Astrocyte (in vitro differentiated cells and primary cell): Measurements from ENCODE around the gene PRKAG3. TPM values are rescaled to one million over a fixed set of nuclear protein-coding genes. Genes with fewer than 3 reads are reported as not detected.
"Not testable (repeated sequence)": the region's sequence is repeated elsewhere in the genome, so short reads cannot be mapped to it uniquely, and the experiment has no call there.

Experiments
- DNase-seq: peaks from one replicate; pipeline ENCODE4 v3.0.0-alpha.2; 2010; ENCODE audit warnings: low read depth
- FAIRE-seq: peaks from 2 replicates; lab custom pipeline; 2011; peaks lifted over from hg19 to GRCh38; lab: Jason Lieb, UNC
- H2AFZ ChIP-seq: 2 replicates; pipeline ENCODE4 v1.6.0; 2012; ENCODE audit warnings: low read depth, low read length, inconsistent platforms
- H3K27ac ChIP-seq: 2 replicates; pipeline ENCODE4 v1.5.1; 2011; ENCODE audit warnings: low read depth, low read length, inconsistent platforms
- H3K27me3 ChIP-seq: 2 replicates; pipeline ENCODE4 v1.6.0; 2011; ENCODE audit warnings: low read length, inconsistent platforms; ENCODE audit not compliant: insufficient read depth
- H3K36me3 ChIP-seq: 2 replicates; pipeline ENCODE4 v1.5.1; 2011; ENCODE audit warnings: low read length, inconsistent platforms; ENCODE audit not compliant: insufficient read depth
- H3K4me1 ChIP-seq: 2 replicates; pipeline ENCODE4 v1.5.1; 2011; ENCODE audit warnings: low read length, inconsistent platforms; ENCODE audit not compliant: insufficient read depth
- H3K4me2 ChIP-seq: 2 replicates; pipeline ENCODE4 v1.6.0; 2012; ENCODE audit warnings: low read length, inconsistent platforms
- H3K4me3 ChIP-seq: 2 replicates; pipeline ENCODE4 v1.5.1; 2011; ENCODE audit warnings: low read depth, mild to moderate bottlenecking, low read length, inconsistent platforms; ENCODE audit not compliant: insufficient read depth
- H3K79me2 ChIP-seq: 2 replicates; pipeline ENCODE4 v1.6.0; 2012; ENCODE audit warnings: mild to moderate bottlenecking, low read length, inconsistent platforms; ENCODE audit not compliant: insufficient read depth
- H3K9ac ChIP-seq: 2 replicates; pipeline ENCODE4 v1.6.0; 2012; ENCODE audit warnings: mild to moderate bottlenecking, low read length, inconsistent platforms
- H3K9me3 ChIP-seq: 2 replicates; pipeline ENCODE4 v1.5.1; 2012; ENCODE audit warnings: low read depth, mild to moderate bottlenecking, low read length, inconsistent platforms; ENCODE audit not compliant: insufficient read depth
- H4K20me1 ChIP-seq: 2 replicates; pipeline ENCODE4 v1.6.0; 2012; ENCODE audit warnings: low read length, inconsistent platforms; ENCODE audit not compliant: insufficient read depth
- H3K27ac Mint-ChIP-seq: one replicate; pipeline ENCODE4 v1.8.0; 2021; ENCODE audit warnings: mild to moderate bottlenecking, mixed read lengths; ENCODE audit not compliant: unreplicated experiment
- H3K27me3 Mint-ChIP-seq: one replicate; pipeline ENCODE4 v1.8.0; 2021; ENCODE audit warnings: low read depth, mixed read lengths; ENCODE audit not compliant: unreplicated experiment
- H3K36me3 Mint-ChIP-seq: one replicate; pipeline ENCODE4 v1.8.0; 2021; ENCODE audit warnings: low read depth, mixed read lengths; ENCODE audit not compliant: unreplicated experiment
- H3K4me1 Mint-ChIP-seq: one replicate; pipeline ENCODE4 v1.8.0; 2021; ENCODE audit warnings: low read depth, mixed read lengths; ENCODE audit not compliant: unreplicated experiment
- H3K4me3 Mint-ChIP-seq: one replicate; pipeline ENCODE4 v1.8.0; 2021; ENCODE audit warnings: mild to moderate bottlenecking, moderate library complexity, mixed read lengths; ENCODE audit not compliant: unreplicated experiment
- H3K9me3 Mint-ChIP-seq: one replicate; pipeline ENCODE4 v1.8.0; 2021; ENCODE audit warnings: mild to moderate bottlenecking, mixed read lengths; ENCODE audit not compliant: unreplicated experiment
- CTCF ChIP-seq: IDR thresholded peaks from 2 replicates; pipeline ENCODE4 v1.5.1; 2011; ENCODE audit warnings: low read depth, mild to moderate bottlenecking, inconsistent platforms, low read length, moderate library complexity; ENCODE audit not compliant: insufficient read depth
- EZH2 ChIP-seq: IDR thresholded peaks from 2 replicates; pipeline ENCODE4 v1.6.1; 2012; ENCODE audit warnings: mild to moderate bottlenecking, low read length, inconsistent platforms; ENCODE audit not compliant: insufficient read depth
- total RNA-seq: library from RNA; stranded (reverse); gene quantifications from 2 replicates; pipeline ENCODE4 v1.2.1, GENCODE V29; 2021

Gene PRKAG3
- total RNA-seq, 1 donor from 2014 or later: not detected

- Histone ChIP-seq H3K4me1 (peaks cover 5% of the 10 kb centered on the region), H3K4me2 (no peak overlapping the region), H3K9me3 (no peaks in the 10 kb centered on the region), H3K36me3 (no peaks in the 10 kb centered on the region), H3K27ac (no peak overlapping the region), H3K9ac (no peak overlapping the region), H3K79me2 (no peaks in the 10 kb centered on the region), H4K20me1 (no peaks in the 10 kb centered on the region), H2AFZ (no peak overlapping the region), H3K4me3 (no peak overlapping the region), H3K27me3 (peaks cover 37% of the 10 kb centered on the region)
- H3K4me1 Mint-ChIP-seq: peaks cover 14% of the 10 kb centered on the region
- H3K27me3 Mint-ChIP-seq: peaks cover 45% of the 10 kb centered on the region
- no peak overlapping the region for H3K4me3 Mint-ChIP-seq
- no peak for TF ChIP-seq EZH2
- H3K36me3 Mint-ChIP-seq: peaks cover 4% of the 10 kb centered on the region
- peaks cover 9% of the 10 kb centered on the region for H3K9me3 Mint-ChIP-seq
- no peak for DNase-seq
- H3K27ac Mint-ChIP-seq: no peak overlapping the region
- no peak for FAIRE-seq
Observed at GRCh38 chr2:218851286-218851685, 19.7 kb upstream of the PRKAG3 start.

- no peak overlapping the region for H3K27ac ChIP-seq
- H3K79me2 ChIP-seq: no peaks in the 10 kb centered on the region
- H3K9ac ChIP-seq: no peak overlapping the region
- H3K9me3 ChIP-seq: no peaks in the 10 kb centered on the region
- H3K4me3 Mint-ChIP-seq: no peak overlapping the region
- H3K9me3 Mint-ChIP-seq: peaks cover 9% of the 10 kb centered on the region
- FAIRE-seq: no peak
- H3K4me1 Mint-ChIP-seq: peaks cover 12% of the 10 kb centered on the region
- H3K27ac Mint-ChIP-seq: no peak overlapping the region
- H3K27me3 ChIP-seq: peaks cover 32% of the 10 kb centered on the region
- no peaks in the 10 kb centered on the region for H4K20me1 ChIP-seq
- H3K36me3 Mint-ChIP-seq: peaks cover under 1% of the 10 kb centered on the region
- no peaks in the 10 kb centered on the region for H3K36me3 ChIP-seq
- H3K4me3 ChIP-seq: no peak overlapping the region
- no peak for TF ChIP-seq EZH2
- no peak for TF ChIP-seq CTCF
- no peak overlapping the region for H3K4me2 ChIP-seq
- H3K4me1 ChIP-seq: peaks cover 5% of the 10 kb centered on the region
- H2AFZ ChIP-seq: no peak overlapping the region
- no peak for DNase-seq
- H3K27me3 Mint-ChIP-seq: peaks cover 40% of the 10 kb centered on the region
Observed at GRCh38 chr2:218850796-218851195, 19.2 kb upstream of the PRKAG3 start.

- Histone ChIP-seq H3K4me2 (no peak overlapping the region), H3K9ac (no peak overlapping the region), H3K4me1 (peaks cover 5% of the 10 kb centered on the region), H3K27me3 (peaks cover 22% of the 10 kb centered on the region), H3K4me3 (no peak overlapping the region), H4K20me1 (no peaks in the 10 kb centered on the region), H3K9me3 (no peaks in the 10 kb centered on the region), H3K79me2 (no peaks in the 10 kb centered on the region), H3K36me3 (no peaks in the 10 kb centered on the region), H3K27ac (no peak overlapping the region), H2AFZ (no peak overlapping the region)
- Mint-ChIP-seq H3K4me3 (no peak overlapping the region), H3K27me3 (peaks cover 30% of the 10 kb centered on the region), H3K4me1 (peaks cover 12% of the 10 kb centered on the region), H3K27ac (no peak overlapping the region), H3K36me3 (no peaks in the 10 kb centered on the region), H3K9me3 (peaks cover 14% of the 10 kb centered on the region)
- no peak for FAIRE-seq
- DNase-seq: no peak
- no peak for TF ChIP-seq EZH2
- no peak for TF ChIP-seq CTCF
Observed at GRCh38 chr2:218849721-218850120, 18.1 kb upstream of the PRKAG3 start.

GRCh38 chr2:218846963-218847362 lies 15.4 kb upstream of the PRKAG3 start:
- not testable (repeated sequence) for H3K4me3 ChIP-seq, H3K36me3 Mint-ChIP-seq, H3K36me3 ChIP-seq, H3K9ac ChIP-seq, H3K27me3 ChIP-seq, H2AFZ ChIP-seq, H3K27ac Mint-ChIP-seq, H3K9me3 ChIP-seq, H4K20me1 ChIP-seq, H3K27me3 Mint-ChIP-seq, H3K27ac ChIP-seq, H3K4me1 Mint-ChIP-seq, H3K4me3 Mint-ChIP-seq, DNase-seq, H3K4me1 ChIP-seq, H3K4me2 ChIP-seq, H3K79me2 ChIP-seq, FAIRE-seq
- H3K9me3 Mint-ChIP-seq: peaks cover 13% of the 10 kb centered on the region

GRCh38 chr2:218844334-218844733 lies 12.7 kb upstream of the PRKAG3 start:
- not testable (repeated sequence) for FAIRE-seq, H3K4me1 Mint-ChIP-seq, H3K36me3 ChIP-seq

More at GRCh38 chr2:218844334-218844733, 12.7 kb upstream of the PRKAG3 start:
- not testable (repeated sequence) for H2AFZ ChIP-seq, H3K27ac ChIP-seq, H3K4me2 ChIP-seq, H3K27me3 ChIP-seq, H3K36me3 Mint-ChIP-seq, H3K79me2 ChIP-seq, H3K4me1 ChIP-seq, H3K9me3 ChIP-seq, DNase-seq, H3K9ac ChIP-seq, H4K20me1 ChIP-seq, H3K4me3 Mint-ChIP-seq, H3K4me3 ChIP-seq, H3K27me3 Mint-ChIP-seq, H3K27ac Mint-ChIP-seq
- peaks cover 14% of the 10 kb centered on the region for H3K9me3 Mint-ChIP-seq
